Stimulated activated CD8-positive, alpha-beta memory T cell treated with anti-CD3 and anti-CD28 coated beads, Interleukin-15, amount 100 ng/mL, for 4 hours (primary cell): ENCODE data around the gene PGAP6.
A peak's percentile ranks its signal among the peaks of the same experiment; 100 is the strongest.
"Not testable (repeated sequence)": the region's sequence is repeated elsewhere in the genome, so short reads cannot be mapped to it uniquely, and the experiment has no call there.

Experiments
- DNase-seq, 2 donors: peaks; one replicate each; pipeline ENCODE4 v3.0.0-alpha.2; 2020; ENCODE audit warnings: low read depth in 2 of 2

The PGAP6 gene

GRCh38 chr16:401468-402348, 19.9 kb upstream of the PGAP6 start, which contains the start of gene DECR2:
Gene DECR2, plus strand, starts transcription at chr16:401885. Its CDS starts 79 bp downstream, at chr16:401964.
- peak; percentile 94 to 96 for DNase-seq

- no peak for DNase-seq
These were observed 18.3 kb upstream of the PGAP6 start for GRCh38 chr16:400061-400591.

GRCh38 chr16:399340-400019, 17.7 kb upstream of the PGAP6 start:
- no peak for DNase-seq

GRCh38 chr16:398561-399339, 17.0 kb upstream of the PGAP6 start:
- DNase-seq: no peak

GRCh38 chr16:397736-398332, 16.1 kb upstream of the PGAP6 start:
- no peak for DNase-seq

- no peak for DNase-seq
These were observed 15.4 kb upstream of the PGAP6 start, which contains the start of gene NME4 for GRCh38 chr16:397135-397661. Gene NME4, plus strand, starts transcription at chr16:397199. Its CDS starts 24 bp downstream, at chr16:397223.

GRCh38 chr16:396605-397004, 14.8 kb upstream of the PGAP6 start:
- no peak for DNase-seq

GRCh38 chr16:396199-396598, 14.4 kb upstream of the PGAP6 start:
- DNase-seq: no peak

- DNase-seq: no peak
These were observed 10.8 kb upstream of the PGAP6 start for GRCh38 chr16:392450-393030.

GRCh38 chr16:391885-392335, 10.1 kb upstream of the PGAP6 start:
- peak; percentile 61 to 72 for DNase-seq

- no peak for DNase-seq
These were observed 7.6 kb upstream of the PGAP6 start for GRCh38 chr16:389352-389751.

- DNase-seq: not testable (repeated sequence)
These were observed 6.2 kb upstream of the PGAP6 start for GRCh38 chr16:387761-388666.

- DNase-seq: no peak
These were observed 4.9 kb upstream of the PGAP6 start for GRCh38 chr16:386641-387156.

- DNase-seq: peak in 1 of 2 donors; percentile 32
These were observed 1.7 kb upstream of the PGAP6 start for GRCh38 chr16:383326-384051.

- no peak for DNase-seq
These were observed 578 bp downstream of the PGAP6 start for GRCh38 chr16:381012-381788.

GRCh38 chr16:380762-381011, 1.1 kb downstream of the PGAP6 start:
- DNase-seq: no peak

GRCh38 chr16:379961-380761, 1.6 kb downstream of the PGAP6 start:
- DNase-seq: no peak
